OCI-M1 (cell line): ENCODE results near the gene SPAM1.
A peak's percentile ranks its signal among the peaks of the same experiment; 100 is the strongest.
"Not testable (repeated sequence)": the region's sequence is repeated elsewhere in the genome, so short reads cannot be mapped to it uniquely, and the experiment has no call there.

Experiments
- DNase-seq: peaks from one replicate; lab custom pipeline; 2025; lab: John Stamatoyannopoulos, UW

Gene SPAM1, protein sequence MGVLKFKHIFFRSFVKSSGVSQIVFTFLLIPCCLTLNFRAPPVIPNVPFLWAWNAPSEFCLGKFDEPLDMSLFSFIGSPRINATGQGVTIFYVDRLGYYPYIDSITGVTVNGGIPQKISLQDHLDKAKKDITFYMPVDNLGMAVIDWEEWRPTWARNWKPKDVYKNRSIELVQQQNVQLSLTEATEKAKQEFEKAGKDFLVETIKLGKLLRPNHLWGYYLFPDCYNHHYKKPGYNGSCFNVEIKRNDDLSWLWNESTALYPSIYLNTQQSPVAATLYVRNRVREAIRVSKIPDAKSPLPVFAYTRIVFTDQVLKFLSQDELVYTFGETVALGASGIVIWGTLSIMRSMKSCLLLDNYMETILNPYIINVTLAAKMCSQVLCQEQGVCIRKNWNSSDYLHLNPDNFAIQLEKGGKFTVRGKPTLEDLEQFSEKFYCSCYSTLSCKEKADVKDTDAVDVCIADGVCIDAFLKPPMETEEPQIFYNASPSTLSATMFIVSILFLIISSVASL

DNA sequence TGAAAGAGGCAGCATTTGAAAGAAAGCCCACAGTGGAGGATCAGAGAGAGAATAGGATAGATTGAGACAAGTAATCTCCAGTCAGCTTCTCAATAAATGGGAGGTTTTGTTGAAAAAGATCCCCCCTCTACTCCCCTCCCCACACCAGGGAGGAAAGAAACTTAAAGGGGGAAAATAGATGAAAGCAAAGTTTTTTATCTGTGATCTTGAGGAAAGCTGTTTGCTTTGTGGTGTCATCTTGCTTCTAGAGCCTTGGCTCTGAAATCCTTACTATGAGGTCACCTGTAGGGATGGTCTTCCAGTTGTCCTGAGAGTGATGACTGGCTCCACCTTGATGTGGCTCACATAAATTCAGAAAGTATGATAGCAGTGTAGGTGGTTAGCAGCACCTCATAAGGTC lies at the start of gene SPAM1:
TSS of gene SPAM1 (plus strand) at position 301 of the 400 bp plus-strand sequence. CDS start 28,330 bp downstream, outside the sequence.
- no peak for DNase-seq

DNA sequence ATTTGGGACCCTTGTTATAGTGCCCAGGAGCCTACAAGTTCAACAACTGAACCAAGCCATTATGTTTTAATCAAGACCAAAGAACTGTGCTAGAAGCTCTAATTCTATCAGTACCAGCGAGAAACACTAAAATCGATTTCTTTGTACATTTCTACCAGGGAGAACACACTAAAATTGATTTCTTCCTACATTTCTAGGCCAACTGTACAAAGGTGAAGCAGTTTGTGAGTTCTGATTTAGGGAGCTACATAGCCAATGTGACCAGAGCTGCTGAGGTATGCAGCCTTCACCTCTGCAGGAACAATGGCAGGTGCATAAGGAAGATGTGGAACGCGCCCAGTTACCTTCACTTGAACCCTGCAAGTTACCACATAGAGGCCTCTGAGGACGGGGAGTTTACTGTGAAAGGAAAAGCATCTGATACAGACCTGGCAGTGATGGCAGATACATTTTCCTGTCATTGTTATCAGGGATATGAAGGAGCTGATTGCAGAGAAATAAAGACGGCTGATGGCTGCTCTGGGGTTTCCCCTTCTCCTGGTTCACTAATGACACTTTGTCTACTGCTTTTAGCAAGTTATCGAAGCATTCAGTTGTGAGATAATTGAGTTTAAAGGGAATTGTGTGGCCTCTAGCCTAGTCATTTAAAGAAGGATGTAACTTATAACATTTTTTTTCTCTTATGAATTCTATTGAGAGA lies 48.3 kb upstream of the SPAM1 start:
- DNase-seq, result no peak

- no peak for DNase-seq
Observed at GRCh38 chr7:123879628-123880027, 45.4 kb upstream of the SPAM1 start.

DNA sequence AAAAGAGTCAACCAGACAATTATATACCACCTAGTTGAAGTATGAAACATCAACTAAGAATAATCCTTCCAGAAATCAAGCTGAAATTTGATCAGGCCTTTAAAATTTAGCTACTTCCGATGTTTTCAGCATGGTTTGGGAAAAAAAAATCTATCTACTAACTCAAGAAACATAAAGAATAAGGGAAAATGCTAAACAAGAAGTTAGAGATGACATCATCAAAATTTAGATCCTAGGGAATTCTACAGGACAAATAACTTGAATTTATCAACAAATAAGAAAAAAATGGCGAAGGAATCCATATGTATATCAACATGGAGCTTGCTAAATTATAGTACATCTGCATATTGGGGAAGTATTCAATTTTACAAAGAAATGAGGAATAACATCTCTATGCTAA lies 43.7 kb upstream of the SPAM1 start:
- DNase-seq, result no peak

GRCh38 chr7:123883154-123883553 lies 41.9 kb upstream of the SPAM1 start:
- DNase-seq, result no peak

- no peak for DNase-seq
Observed at GRCh38 chr7:123888192-123888591, 36.8 kb upstream of the SPAM1 start.

DNA sequence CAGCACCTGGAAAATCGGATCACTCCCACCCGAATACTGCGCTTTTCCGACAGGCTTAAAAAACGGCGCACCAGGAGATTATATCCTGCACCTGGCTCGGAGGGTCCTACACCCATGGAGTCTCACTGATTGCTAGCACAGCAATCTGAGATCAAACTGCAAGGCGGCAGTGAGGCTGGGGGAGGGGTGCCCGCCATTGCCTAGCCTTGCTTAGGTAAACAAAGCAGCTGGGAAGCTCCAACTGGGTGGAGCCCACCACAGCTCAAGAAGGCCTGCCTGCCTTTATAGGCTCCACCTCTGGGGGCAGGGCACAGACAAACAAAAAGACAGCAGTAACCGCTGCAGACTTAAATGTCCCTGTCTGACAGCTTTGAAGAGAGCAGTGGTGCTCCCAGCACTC lies 30.3 kb upstream of the SPAM1 start:
- DNase-seq, result not testable (repeated sequence)

DNA sequence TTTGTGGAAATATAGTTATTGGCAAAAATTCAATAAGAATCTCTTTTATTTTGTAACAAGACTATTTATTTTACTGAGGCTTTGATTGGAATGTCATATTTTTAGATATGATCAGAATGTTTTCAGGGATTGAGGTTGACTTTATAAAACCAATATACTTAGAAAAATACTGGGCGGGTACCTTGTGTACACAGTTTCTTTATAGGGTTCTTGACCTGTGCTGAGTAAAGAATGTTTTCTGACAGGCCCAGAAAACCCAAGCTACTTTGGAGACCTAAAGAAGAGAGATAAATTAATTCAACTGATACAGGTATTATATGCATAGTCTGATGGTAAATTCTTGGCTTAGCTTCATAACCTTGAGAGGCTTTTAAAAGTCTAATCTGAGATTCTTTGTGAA lies 23.9 kb upstream of the SPAM1 start:
- DNase-seq, result no peak

DNA sequence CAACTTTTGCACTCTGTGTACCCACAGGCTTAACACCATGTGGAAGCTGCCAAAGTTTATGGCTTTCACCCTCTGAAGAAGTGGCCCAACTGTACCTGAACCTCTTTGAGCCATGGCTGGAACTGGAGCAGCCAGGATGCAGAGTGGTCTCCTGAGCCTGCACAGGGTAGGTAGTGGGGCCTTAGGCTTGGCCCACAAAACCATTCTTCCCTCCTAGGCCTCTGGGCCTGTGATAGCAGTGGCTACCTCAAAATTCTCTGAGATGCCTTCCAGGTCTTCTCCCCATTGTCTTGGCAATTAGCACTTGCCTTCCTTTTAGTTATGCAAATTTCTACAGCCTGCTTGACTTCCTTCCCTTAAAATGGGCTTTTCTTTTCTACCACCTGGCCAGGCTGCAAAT lies 19.3 kb upstream of the SPAM1 start:
- DNase-seq, result no peak

- peak; percentile 24 for DNase-seq
Observed at GRCh38 chr7:123916240-123916724, 8.8 kb upstream of the SPAM1 start.

DNA sequence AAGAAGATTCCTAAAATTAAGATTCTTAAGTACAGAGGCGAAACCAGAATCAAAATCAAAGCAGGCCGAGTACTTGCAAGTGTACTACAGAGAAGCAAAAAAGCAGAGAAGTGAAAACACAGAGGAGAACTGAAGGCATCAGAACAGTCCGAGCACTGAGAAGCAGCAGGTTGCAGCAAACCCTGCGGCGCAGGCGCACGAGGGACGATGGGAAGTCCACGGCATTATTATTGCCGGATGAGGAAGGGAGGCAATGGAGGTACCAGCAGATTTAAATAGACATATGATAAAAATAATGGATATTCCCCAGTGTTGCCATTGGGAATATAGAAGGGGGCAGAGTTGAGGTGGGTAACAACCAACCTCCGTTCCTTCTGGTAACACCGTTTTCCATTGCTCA lies 7.2 kb upstream of the SPAM1 start:
- no peak for DNase-seq

DNA sequence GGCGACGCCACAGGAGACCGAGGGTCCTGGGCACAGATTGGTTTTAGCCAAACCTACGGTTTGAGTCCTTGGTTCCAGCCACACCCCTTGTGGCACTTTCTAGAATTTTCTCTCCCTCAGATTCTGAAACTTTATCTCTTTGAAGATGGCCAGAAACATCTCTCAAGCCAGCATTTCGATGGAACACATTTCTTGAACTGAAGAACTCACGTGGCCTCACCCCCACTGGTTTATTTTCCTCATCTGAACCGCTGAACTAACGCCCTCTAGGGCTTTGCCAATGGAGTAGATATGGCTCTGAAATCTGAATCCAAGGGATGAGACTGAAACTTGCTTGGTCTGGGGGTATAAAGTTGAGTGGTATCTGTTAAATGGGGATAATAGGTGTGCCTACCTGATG lies 6.7 kb upstream of the SPAM1 start:
- no peak for DNase-seq

DNA sequence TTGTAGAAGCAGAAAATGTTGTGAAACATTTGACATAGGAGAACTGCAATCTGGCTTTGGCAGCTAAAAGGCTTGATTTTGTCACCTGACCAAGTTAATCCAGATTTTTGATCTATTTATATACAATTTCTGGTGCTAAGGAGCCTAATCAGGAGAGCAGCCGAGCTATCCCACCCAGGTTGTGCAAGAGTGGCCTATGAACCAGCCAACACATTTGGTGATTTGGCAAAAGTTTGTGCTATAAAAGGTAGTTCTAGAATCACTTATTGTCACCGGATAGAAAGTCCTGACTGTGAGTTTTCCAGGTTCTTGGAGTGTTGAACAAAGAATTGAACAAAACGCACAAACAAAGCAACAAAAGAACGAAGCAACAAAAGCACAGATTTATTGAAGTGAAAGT lies 1.4 kb upstream of the SPAM1 start:
- DNase-seq, result no peak

DNA sequence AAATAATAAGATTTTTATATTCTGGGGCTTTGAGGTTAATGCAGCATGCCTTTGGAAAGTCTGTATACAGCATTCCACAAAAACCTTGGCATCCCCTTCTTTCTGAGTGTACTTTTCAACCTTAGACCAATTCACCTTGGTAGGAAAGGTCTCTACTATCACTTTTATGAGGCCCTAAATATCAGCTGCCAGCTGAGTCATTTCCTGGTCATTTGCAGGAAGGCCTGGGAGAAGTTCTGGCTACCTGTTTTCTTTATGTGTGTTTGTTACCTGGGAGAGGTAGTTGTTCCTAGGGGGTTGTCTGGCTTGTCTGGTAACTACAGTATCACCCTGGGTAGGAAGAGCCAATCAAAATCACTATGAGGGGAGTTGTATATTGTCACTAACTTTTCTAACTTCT lies 4.1 kb downstream of the SPAM1 start:
- no peak for DNase-seq

DNA sequence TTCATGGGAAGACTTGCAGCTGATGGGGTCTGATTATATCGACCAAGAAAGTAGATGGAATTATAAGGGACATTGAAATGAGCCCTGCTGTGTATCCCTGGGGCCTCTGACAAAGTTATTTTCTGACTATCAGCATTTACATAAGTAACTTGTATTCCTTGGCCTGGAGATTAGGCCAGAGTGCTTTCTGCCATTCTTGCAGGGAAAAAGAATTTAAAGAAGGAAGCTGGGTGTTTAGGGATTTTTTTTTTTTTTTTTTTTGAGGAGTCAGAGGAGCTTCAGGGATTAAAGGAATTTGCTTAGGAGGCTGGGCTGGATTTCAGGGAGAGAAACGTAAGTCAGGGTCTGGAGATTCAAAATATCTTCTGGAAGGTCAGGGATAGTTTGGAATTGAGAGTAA lies 4.6 kb downstream of the SPAM1 start:
- DNase-seq, result no peak

DNA sequence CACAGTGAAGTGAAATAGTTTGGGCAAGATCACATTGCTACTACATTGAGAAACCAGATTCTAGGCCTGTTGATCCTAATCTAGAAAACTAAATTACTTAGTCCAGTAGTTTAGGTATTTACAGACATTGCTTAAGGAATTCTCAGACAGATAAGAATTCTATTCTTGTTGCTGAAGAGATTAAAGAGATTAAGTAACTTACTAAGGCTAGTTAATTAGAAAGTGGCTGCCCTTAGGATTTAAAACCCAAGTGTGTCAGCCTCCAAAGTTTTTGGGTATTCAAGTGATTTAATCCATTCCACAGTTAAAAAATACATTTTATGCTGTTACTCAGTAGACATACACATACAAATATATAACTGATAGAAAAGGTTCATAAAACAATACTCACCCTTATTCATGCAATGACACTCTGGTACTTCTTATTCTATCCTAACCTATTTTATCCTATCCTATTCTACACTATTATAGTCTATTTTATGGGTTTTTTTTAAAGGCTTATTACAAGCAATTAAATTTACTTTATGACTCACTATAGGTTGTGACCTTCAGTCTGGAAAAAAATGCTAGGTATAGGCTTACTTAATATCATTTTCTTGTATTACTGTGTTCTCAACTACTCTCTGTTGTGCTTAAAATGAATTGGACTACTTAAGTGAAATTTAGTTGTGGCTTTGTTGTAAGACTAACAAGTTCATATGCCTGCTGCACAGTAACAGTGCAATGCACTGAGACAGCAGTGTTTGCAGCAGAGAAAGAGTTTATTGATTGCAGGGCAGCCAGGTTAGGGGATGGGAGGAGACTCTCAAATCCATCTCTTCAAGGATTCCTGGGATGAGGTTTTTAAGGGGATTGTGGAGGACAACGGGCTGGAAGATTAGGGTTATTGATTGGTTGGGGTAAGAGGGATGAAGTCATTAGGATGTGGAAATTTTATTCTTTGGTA lies 10.7 kb downstream of the SPAM1 start:
- DNase-seq, result no peak

DNA sequence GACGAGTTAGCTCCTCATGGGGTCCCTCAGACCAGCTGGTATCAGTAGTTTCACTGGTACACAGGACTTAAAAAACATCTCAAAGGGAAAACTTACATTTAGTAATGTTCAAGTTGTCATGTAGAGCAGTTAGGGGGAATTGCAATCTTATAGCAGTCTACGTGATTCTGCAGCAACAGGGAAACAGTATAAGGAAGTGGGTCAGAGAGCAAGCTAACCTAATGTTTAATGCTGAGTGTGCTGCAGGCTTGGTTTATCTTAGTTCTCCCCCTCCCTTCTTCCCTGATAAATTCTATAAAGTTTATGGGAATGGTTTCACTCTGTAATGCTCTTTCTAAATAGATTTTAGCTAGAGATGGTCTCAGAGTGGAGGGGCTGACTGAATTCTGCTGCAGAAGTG lies 11.3 kb downstream of the SPAM1 start:
- no peak for DNase-seq

GRCh38 chr7:123939784-123940183 lies 14.7 kb downstream of the SPAM1 start:
- DNase-seq, result no peak

DNA sequence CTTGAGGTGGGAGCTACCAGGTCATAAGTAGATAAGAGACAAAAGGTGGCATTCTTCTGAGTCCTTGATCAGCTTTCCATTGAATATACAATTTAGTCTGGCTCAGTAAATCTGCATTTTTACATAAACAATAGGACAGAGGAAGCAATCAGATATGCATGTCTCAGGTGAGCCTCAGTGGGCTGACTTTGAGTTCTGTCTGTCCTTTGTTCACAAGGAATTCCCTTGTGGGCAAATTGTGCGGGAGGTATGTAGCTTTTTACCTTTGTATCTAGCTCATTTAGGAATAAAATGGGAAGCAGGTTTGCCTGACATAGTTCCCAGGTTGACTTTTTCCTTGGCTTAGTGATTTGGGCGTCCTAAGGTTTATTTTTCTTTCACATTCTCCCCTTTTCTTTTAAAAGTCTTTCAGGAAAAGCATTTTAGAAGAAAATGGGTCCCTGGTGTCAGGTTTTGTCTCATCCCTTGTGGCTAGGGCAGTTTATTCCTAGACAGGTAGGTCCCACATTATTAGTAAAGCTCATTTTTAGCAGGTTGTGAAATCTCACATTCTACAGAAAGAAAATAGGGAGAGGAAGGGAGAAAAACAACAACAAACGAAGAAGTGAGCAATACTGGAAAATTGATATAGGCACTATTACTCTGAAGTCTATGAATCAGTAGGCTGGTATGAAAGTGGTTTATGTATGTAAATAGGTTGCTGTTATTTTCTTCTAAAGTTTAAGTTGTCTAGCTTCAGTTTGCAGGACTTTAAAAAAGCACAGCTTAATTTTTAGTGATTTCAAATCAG lies 16.5 kb downstream of the SPAM1 start:
- no peak for DNase-seq

GRCh38 chr7:123944395-123944794 lies 19.4 kb downstream of the SPAM1 start:
- no peak for DNase-seq

DNA sequence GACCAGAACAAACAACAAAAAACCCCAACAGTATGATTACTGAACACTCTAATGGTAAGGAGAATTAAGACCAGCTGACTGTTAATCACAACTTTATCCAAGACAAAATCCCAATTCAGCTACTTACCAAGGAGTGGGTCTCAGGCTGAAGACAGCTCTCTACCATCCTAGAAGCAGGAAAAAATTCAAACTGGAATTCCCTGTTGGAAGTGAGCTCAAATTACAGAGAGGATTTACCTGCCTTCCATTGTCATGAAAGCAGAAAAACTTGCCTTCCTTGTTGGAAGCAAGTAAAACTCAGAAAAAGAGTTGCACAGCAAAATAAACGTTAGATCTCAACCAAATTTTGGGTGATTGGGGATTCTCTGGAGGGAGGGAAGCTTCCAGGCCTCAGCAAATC lies 20.9 kb downstream of the SPAM1 start:
- DNase-seq, result no peak
